HCT116 (cell line): ENCODE measurements around the gene UBTD1.

Experiments used
- TF ChIP-seq, protein P1 (sequence below): IDR thresholded peaks from 2 replicates; pipeline ENCODE4 v1.6.1; 2012; ENCODE audit warnings: low read depth
- TF ChIP-seq, protein P2 (sequence below), 3 experiments: fragments of 200-600 bp in 1 of 3; sonication (generic) in 1 of 3; IDR thresholded peaks in 2 of 3; conservative IDR thresholded peaks in 1 of 3; 2 replicates each; pipeline ENCODE4 v1.5.1; 2012 to 2017; ENCODE audit warnings: low read depth in 2 of 3, low read length in 2 of 3, antibody characterized with exemption in 1 of 3, borderline replicate concordance in 1 of 3, control low read depth in 1 of 3, mild to moderate bottlenecking in 1 of 3, mixed read lengths in 1 of 3, mixed run types in 1 of 3, moderate library complexity in 1 of 3; ENCODE audit not compliant: insufficient read depth in 1 of 3

DNA sequence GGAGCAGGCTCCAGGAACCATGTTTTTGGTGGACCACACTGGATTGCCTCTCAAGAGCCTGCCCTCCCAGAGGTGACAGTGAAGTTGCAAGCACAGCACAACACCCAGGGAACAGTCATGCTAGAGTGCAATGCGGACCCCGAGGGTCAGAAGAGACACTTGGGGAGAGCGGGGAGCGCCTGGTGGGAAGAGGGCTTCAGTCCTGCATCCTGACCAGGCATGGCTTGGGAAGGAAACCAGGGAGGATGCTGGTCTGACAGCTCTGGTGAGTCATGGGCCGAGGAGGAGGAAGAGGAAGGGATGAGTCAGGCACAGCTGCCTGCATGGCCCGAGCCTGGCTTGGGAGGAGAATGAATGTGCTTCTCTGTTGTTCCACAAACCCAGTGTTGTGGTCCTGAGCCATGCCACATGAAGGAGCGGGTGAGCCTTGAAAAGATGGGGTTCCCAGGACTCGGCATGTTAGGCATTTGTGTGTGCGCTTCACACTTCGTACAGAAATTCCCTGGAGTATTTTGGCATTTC is 44.4 kb downstream of the UBTD1 start:
- TF ChIP-seq, protein P1, sequence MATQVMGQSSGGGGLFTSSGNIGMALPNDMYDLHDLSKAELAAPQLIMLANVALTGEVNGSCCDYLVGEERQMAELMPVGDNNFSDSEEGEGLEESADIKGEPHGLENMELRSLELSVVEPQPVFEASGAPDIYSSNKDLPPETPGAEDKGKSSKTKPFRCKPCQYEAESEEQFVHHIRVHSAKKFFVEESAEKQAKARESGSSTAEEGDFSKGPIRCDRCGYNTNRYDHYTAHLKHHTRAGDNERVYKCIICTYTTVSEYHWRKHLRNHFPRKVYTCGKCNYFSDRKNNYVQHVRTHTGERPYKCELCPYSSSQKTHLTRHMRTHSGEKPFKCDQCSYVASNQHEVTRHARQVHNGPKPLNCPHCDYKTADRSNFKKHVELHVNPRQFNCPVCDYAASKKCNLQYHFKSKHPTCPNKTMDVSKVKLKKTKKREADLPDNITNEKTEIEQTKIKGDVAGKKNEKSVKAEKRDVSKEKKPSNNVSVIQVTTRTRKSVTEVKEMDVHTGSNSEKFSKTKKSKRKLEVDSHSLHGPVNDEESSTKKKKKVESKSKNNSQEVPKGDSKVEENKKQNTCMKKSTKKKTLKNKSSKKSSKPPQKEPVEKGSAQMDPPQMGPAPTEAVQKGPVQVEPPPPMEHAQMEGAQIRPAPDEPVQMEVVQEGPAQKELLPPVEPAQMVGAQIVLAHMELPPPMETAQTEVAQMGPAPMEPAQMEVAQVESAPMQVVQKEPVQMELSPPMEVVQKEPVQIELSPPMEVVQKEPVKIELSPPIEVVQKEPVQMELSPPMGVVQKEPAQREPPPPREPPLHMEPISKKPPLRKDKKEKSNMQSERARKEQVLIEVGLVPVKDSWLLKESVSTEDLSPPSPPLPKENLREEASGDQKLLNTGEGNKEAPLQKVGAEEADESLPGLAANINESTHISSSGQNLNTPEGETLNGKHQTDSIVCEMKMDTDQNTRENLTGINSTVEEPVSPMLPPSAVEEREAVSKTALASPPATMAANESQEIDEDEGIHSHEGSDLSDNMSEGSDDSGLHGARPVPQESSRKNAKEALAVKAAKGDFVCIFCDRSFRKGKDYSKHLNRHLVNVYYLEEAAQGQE: no peak
- TF ChIP-seq, protein P2, sequence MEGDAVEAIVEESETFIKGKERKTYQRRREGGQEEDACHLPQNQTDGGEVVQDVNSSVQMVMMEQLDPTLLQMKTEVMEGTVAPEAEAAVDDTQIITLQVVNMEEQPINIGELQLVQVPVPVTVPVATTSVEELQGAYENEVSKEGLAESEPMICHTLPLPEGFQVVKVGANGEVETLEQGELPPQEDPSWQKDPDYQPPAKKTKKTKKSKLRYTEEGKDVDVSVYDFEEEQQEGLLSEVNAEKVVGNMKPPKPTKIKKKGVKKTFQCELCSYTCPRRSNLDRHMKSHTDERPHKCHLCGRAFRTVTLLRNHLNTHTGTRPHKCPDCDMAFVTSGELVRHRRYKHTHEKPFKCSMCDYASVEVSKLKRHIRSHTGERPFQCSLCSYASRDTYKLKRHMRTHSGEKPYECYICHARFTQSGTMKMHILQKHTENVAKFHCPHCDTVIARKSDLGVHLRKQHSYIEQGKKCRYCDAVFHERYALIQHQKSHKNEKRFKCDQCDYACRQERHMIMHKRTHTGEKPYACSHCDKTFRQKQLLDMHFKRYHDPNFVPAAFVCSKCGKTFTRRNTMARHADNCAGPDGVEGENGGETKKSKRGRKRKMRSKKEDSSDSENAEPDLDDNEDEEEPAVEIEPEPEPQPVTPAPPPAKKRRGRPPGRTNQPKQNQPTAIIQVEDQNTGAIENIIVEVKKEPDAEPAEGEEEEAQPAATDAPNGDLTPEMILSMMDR (IDR thresholded peaks at IDR 0.05 in 2 of 3, conservative IDR thresholded peaks at IDR 0.05 in 1 of 3; ENCODE audit: borderline replicate concordance in 1 of 3, insufficient read depth in 1 of 3, low read depth in 2 of 3, low read length in 2 of 3): no peak
